HCT116 (cell line): Measurements from ENCODE around the gene COBLL1.

Source experiments
- CTCF ChIP-seq, 3 experiments: fragments of 200-600 bp in 1 of 3; sonication (generic) in 1 of 3; IDR thresholded peaks in 2 of 3; conservative IDR thresholded peaks in 1 of 3; 2 replicates each; pipeline ENCODE4 v1.5.1; 2012 to 2017; ENCODE audit warnings: low read depth in 2 of 3, low read length in 2 of 3, antibody characterized with exemption in 1 of 3, borderline replicate concordance in 1 of 3, control low read depth in 1 of 3, mild to moderate bottlenecking in 1 of 3, mixed read lengths in 1 of 3, mixed run types in 1 of 3, moderate library complexity in 1 of 3; ENCODE audit not compliant: insufficient read depth in 1 of 3
- MAX ChIP-seq: IDR thresholded peaks from 2 replicates; pipeline ENCODE4 v1.6.1; 2012
- REST ChIP-seq: IDR thresholded peaks from 2 replicates; pipeline ENCODE4 v1.6.1; 2012; ENCODE audit warnings: low read depth

- TF ChIP-seq CTCF (IDR thresholded peaks at IDR 0.05 in 2 of 3, conservative IDR thresholded peaks at IDR 0.05 in 1 of 3; ENCODE audit: borderline replicate concordance in 1 of 3, insufficient read depth in 1 of 3, low read depth in 2 of 3, low read length in 2 of 3) (no peak), MAX (no peak), REST (no peak)
Observed at GRCh38 chr2:164808776-164809175, 32.8 kb downstream of the COBLL1 start.
